NCI-H146 (cell line): ENCODE results near the gene CTSZ.
"Not testable (repeated sequence)": the region's sequence is repeated elsewhere in the genome, so short reads cannot be mapped to it uniquely, and the experiment has no call there.

Source experiments
- DNase-seq: peaks from one replicate; lab custom pipeline; 2025; lab: John Stamatoyannopoulos, UW

Gene CTSZ

GRCh38 chr20:58996226-58996611 is 10.8 kb downstream of the CTSZ start:
- no peak for DNase-seq

DNA sequence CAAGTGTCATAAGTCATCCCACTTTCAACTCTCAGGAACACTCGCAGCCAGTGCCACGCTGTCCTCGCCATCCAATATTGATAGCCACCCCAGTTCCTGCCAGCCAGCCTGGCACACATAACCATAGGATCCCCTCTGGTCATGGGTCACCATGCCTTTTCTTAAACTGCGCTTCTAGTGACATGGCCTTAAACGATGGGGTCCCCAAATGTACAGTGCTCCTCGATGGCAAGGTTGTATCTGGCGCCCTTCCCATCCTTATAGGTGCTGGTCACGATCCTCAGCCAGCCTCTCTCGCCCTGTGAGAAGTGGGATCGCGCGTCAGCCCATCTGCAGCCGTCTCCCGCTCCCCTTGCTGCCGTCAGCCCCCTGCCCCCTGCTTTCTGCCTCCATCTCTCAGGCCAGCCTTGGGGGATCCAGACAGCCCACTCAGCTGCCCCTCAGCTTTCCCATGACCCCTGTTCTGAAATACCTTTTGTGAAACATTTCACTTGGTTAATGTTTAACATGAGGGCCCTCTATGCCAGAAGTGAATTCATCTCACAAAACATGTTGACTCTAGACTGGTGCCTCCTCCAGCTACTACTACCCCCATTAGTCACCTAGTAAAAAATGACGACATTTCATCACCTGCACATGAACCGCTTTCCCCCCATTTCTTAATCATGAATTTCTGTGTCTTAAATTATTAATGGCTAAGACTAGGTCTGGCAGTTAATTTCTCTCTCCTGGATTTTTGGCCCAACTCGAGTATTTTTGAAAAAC is 11.4 kb downstream of the CTSZ start:
- no peak for DNase-seq

DNA sequence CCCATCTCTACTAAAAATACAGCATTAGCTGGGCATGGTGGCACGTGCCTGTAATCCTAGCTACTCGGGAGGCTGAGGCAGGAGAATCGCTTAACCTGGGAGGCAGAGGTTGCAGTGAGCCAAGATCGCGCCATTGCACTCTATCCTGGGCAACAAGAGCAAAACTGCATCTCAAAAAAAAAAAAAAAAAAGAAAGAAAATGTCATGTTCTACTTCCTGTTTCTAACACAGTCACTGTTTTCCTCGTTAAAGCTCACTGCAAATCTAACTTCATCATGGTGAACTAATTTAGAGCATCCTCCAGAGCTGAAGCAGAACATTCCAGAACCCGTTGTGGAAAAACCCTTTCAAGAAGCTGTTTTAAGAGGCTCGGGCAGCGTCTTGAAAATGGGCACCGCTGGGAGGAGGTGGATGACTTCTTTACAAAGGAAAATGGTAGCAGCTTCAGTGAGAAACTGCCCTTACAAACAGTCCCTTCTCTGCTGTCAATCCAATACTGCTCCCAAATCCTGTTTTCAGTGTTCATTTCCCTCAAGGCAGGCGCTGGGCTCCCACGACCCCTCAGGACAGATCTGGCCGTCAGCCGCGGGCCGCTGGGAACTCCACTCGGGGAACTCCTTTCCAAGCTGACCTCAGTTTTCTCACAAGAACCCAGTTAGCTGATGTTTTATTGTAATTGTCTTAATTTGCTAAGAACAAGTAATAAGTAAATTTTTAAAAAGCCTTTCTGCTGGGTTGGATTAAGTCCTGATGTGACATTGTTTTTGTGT is 12.5 kb downstream of the CTSZ start:
- no peak for DNase-seq

DNA sequence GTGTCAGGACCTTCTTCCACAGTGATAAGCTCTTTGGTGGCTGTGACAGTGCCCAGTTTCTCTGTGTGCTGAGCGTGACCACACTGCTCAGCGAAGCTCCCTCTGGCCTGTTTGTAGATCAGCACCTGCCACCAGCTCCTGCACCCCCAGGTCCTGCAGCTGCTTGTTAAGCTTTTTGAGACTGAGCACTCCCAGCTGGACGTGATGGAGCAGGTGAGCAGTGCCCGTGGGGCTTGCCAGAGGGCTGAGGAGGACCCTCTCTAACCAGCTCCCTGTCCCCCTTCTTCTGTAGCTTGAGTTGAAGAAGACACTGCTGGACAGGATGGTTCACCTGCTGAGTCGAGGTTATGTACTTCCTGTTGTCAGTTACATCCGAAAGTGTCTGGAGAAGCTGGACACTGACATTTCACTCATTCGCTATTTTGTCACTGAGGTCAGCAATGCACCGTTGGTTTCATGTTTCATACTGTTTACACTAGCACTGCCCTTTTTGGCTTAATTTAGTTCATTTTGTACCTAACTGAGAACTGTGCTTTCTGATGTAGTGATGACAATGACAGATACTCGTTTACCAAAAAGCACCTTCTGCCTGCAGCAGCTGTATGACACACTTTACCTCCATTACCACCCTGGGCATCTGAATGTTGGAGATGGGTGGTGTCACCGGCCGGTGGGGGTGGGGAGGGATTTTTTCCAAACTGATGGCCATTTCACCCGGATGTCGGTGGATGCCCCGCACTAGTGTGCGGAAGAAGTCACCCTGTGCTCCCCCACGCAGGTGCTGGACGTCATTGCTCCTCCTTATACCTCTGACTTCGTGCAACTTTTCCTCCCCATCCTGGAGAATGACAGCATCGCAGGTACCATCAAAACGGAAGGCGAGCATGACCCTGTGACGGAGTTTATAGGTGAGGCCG is 13.5 kb downstream of the CTSZ start:
- DNase-seq, result peak; percentile 35

GRCh38 chr20:58992911-58993310 is 14.1 kb downstream of the CTSZ start:
- no peak for DNase-seq

GRCh38 chr20:58991715-58992114 is 15.3 kb downstream of the CTSZ start:
- DNase-seq, result no peak

DNA sequence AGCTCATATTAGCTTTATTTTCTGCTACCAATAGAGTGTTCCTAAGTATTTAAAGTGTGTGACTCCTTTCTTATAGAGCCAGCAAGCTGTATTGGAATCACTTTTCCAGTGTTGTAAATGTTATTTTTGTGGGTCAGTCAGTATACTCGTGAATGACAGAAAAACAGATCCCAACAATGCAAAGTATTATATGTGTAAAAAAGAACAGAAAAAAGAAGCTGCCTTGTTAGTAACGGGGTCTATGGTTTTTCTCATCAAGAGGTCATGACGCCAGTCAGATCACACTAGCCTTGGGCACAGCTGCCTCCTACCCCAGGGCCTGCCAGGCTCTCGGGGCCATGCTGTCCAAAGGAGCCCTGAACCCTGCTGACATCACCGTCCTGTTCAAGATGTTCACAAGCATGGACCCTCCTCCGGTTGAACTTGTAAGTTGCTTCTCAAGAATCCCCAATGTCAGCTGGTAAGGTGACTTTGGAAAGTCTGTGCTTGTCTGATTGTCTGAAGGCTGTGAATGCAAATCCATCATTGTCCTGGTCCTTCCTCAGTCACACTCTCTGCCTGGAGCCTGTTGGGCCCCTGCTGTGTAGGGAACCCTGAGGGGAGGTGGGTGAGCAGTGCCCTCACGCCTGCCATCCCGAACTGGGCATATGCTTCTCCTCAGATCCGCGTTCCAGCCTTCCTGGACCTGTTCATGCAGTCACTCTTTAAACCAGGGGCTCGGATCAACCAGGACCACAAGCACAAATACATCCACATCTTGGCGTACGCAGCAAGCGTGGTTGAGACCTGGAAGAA is 16.2 kb downstream of the CTSZ start:
- DNase-seq, result no peak

- DNase-seq, result no peak
These were observed 17.9 kb downstream of the CTSZ start for GRCh38 chr20:58989196-58989595.

DNA sequence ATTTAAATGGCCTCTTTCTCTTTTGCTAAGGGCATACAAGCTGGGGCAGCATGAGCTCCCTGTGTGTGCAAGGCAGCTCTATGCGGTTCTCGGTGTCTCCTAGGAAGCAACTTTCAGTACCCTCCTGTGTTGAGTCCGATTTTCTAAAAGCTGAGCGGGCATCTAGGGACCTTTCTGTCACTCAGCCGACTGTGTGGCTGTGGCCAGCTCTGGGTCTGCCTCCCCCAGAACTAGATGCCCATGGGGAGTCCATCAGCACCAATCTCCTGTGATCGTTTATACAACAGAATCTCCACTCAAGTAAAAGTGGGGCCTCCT is 18.5 kb downstream of the CTSZ start:
- DNase-seq, result no peak

- no peak for DNase-seq
These were observed 19.1 kb downstream of the CTSZ start for GRCh38 chr20:58987790-58988564.

DNA sequence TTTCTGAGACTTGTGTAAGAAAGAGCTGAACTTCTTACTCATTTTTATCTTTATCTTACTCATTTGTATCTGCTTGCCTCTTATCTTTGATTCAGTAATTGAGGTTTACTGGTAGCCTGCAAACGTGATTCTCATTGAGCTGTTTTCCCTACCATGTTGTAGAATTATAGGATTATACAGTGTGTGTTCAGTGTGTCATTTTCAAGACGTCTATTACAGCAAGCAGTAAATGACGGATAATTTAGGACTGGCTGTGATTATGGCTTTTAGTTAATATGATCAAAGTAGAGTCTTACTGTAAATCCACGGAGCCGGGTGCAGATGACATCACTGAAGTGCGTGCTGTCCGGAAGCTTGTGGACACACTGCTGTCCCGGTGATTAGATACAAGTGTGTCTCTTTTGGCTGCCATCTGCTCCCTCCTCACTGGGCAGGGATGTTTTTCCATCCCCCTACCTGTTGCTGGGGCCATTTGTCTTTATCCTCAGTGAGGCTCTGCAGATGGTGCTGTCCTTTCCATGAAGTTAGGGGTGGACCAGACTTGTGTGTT is 20.0 kb downstream of the CTSZ start:
- DNase-seq, result no peak

DNA sequence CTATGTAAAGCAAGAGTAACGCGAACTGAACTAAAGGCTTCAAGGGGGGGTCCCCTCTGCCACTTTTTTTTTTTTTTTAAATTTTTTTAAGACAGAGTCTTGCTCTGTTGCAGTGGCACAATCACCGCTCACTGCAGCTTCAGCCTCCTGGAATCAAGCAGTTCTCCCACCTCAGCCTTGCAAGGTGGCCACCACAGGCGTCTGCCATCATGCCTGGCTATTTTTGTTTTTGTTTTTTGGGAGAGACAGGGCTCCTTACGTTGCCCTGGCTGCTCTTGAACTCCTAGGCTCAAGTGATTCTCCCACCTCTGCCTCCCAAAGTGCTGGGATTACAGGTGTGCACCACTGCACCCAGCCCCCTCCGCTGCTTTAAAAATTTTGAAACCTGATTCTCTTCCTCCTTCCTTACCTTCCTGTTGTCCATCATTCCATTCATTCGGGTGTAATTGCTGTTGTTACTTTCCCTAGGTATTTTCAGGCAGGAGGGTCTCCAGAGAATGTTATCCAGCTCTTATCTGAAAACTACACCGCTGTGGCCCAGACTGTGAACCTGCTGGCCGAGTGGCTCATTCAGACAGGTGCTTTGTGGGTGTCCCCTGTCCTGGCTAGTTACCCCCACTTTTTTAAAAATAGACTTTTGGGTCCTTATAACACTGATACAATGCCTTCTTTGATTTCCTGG is 20.6 kb downstream of the CTSZ start:
- DNase-seq, result no peak

DNA sequence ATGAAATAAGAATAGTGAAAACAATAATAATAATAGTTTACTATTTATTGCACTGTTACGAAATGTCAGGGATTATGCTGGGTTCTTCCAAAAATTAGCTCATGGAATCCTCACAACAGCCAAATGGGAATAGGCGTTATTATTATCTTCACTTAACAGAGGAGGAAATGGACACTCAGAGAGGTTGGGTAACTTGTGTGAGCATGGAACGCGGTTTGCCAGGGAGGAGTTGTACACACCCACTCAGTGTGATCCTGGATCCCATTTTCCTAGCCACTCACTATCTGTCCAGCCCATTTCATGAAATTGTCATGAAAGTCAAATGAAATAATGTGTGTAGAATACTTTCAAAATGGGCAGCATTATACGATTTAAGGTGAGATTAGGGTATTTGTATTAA is 21.4 kb downstream of the CTSZ start:
- DNase-seq, result no peak

- DNase-seq, result no peak
These were observed 22.4 kb downstream of the CTSZ start for GRCh38 chr20:58984691-58985090.

DNA sequence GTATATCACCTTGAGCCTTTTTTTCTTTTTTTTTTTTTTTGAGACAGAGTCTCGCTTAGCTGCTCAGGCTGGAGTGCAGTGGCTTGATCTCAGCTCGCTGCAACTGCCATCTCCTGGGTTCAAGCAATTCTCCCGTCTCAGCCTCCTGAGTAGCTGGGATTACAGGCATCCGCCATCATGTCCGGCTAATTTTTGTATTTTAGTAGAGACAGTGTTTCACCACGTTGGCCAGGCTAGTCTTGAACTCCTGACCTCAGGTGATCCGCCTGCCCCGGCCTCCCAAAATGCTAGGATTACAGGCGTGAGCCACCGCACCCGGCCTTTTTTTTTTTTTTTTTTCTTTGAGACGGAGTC is 24.0 kb downstream of the CTSZ start:
- DNase-seq, result not testable (repeated sequence)

DNA sequence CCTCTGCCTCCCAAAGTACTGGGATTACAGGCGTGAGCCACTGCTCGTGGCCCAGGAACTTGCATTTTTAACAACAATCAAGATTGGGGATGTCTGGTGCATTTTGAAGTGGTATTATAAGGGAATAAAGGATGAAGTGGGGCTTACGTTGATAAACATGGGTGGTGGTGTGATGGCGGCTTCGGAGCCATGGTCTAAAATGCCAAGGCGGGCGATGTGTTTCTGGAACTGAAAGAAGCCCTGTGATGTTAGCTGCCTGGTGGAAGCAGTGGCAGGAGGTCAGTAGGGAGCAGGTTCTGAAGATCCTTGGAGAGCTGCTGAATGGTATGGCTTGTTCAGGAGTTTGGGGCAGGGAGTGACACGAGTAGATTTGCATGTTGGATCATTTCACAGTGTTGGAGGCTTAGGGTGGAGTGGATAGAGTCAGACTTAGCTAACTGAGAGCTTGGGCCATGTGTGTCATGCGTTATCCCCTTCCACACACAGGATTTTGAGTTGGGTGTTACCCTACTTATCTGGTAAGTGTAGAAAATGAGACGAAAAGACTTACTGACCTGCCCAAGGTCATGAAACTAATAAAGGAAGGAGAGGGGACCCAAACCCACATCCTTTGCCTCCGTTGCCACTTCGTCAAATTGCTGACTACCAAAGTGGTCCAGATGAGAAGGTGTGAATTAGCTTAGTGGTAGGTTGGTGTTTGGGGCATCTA is 24.5 kb downstream of the CTSZ start:
- DNase-seq, result no peak

DNA sequence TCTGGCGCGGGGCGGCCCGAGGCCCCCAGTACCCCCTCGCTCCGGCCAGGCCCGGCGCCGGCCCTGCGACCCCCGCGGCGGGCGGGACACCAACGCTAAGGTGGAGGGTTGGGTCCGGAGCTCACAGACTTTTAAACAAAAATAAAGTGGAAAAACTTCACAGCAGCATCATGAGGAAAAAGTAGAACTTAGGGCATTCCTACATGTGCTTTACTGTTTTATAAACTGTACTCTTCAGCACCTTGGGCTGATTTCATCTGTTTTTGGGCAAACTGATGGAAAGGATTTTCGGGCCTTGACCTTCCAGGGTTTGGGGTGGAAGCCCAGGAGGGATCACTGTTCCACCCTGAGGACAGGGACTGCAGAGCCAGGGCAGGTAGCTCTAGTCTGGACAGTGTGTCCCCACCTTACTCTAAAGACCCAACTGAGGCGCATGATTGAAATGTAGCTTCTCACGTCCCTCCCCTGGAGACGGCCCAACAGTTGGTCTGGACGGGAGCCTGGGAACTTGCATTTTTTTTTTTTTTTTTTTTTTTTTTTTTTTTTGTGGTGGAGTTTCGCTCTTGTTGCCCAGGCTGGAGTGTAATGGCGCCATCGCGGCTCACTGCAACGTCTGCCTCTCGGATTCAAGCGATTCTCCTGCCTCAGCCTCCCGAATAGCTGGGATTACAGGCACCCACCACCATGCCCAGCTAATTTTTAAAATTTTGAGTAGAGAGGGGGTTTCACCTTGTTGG is 25.3 kb downstream of the CTSZ start:
- DNase-seq, result peak; percentile 29

- DNase-seq, result peak; percentile 96
These were observed 26.1 kb downstream of the CTSZ start, which contains the start of gene NELFCD for GRCh38 chr20:58980711-58981627. NELFCD (plus strand) TSS chr20:58981256; CDS start chr20:58981310, 54 bp downstream.
